ENCODE measurements around the gene URI1.

Gene URI1

GRCh38 chr19:29927944-29928625 is 14.0 kb upstream of the URI1 start:
- no peak for DNase-seq (ENCODE audit: low read depth)
- peak overlapping the region; percentile 3; the same call in 1 of the 2 replicates for H3K4me3 ChIP-seq (ENCODE audit: low read length)
- TF ChIP-seq CTCF (conservative IDR thresholded peaks at IDR 0.05; ENCODE audit: low read length) = no peak

- H3K4me3 ChIP-seq (ENCODE audit: low read length) = no peak overlapping the region
- TF ChIP-seq CTCF (conservative IDR thresholded peaks at IDR 0.05; ENCODE audit: low read length) = no peak
- no peak for DNase-seq (ENCODE audit: low read depth)
Observed at GRCh38 chr19:29928831-29929230, 13.2 kb upstream of the URI1 start.

- no peak overlapping the region for H3K4me3 ChIP-seq (ENCODE audit: low read length)
- no peak for TF ChIP-seq CTCF (conservative IDR thresholded peaks at IDR 0.05; ENCODE audit: low read length)
- DNase-seq (ENCODE audit: low read depth) = no peak
Observed at GRCh38 chr19:29934257-29934656, 7.8 kb upstream of the URI1 start.

- no peak for DNase-seq (ENCODE audit: low read depth)
- TF ChIP-seq CTCF (conservative IDR thresholded peaks at IDR 0.05; ENCODE audit: low read length) = no peak
- H3K4me3 ChIP-seq (ENCODE audit: low read length) = no peak overlapping the region
Observed at GRCh38 chr19:29934781-29935180, 7.3 kb upstream of the URI1 start.

GRCh38 chr19:29936409-29936808 is 5.6 kb upstream of the URI1 start:
- H3K4me3 ChIP-seq (ENCODE audit: low read length) = no peak overlapping the region
- no peak for TF ChIP-seq CTCF (conservative IDR thresholded peaks at IDR 0.05; ENCODE audit: low read length)
- DNase-seq (ENCODE audit: low read depth) = no peak

- no peak for TF ChIP-seq CTCF (conservative IDR thresholded peaks at IDR 0.05; ENCODE audit: low read length)
- no peak overlapping the region for H3K4me3 ChIP-seq (ENCODE audit: low read length)
- no peak for DNase-seq (ENCODE audit: low read depth)
Observed at GRCh38 chr19:29939628-29940027, 2.4 kb upstream of the URI1 start.

- TF ChIP-seq CTCF (conservative IDR thresholded peaks at IDR 0.05; ENCODE audit: low read length) = no peak
- H3K4me3 ChIP-seq (ENCODE audit: low read length) = no peak overlapping the region
- DNase-seq (ENCODE audit: low read depth) = no peak
Observed at GRCh38 chr19:29940971-29941585, 961 bp upstream of the URI1 start.

All from AG10803 (cell line).